Body of pancreas (tissue), 4 donors: ENCODE data around the gene HEPHL1.

Experiments
- CTCF ChIP-seq, 7 experiments: fragments of 450-650 bp in 4 of 7; fragments of 200-600 bp in 3 of 7; sonication (generic) in 3 of 7; IDR thresholded peaks; one replicate each; pipeline ENCODE4 v1.5.1; 2016 to 2019; ENCODE audit warnings: antibody characterized with exemption in 7 of 7
- POLR2A ChIP-seq, 3 donors: fragments of 450-650 bp; IDR thresholded peaks; one replicate each; pipeline ENCODE4 v1.6.1; 2016; ENCODE audit warnings: antibody characterized with exemption in 3 of 3, mild to moderate bottlenecking in 2 of 3

- TF ChIP-seq CTCF (IDR thresholded peaks at IDR 0.05): no peak
- TF ChIP-seq POLR2A (IDR thresholded peaks at IDR 0.05): no peak
These were observed 56.6 kb downstream of the HEPHL1 start for GRCh38 chr11:94077552-94078293.
